IMR-90 (cell line): ENCODE measurements around the gene NR2F1. TPM values are rescaled to one million over a fixed set of nuclear protein-coding genes. Genes with fewer than 3 reads are reported as not detected.

ENCODE experiments used
- ATAC-seq: fragments of 200-7000 bp; cut with Tn5 transposase; 2 replicates; pipeline ENCODE4 v1.9.1; 2020; ENCODE audit warnings: low read depth, mild to moderate bottlenecking, moderate library complexity
- BruUV-seq: library from RNA; stranded (reverse); fragments of 400-500 nt; replicated peaks from 2 replicates; lab custom pipeline; 2021; lab: Mats Ljungman, UMichigan
- CTCF ChIA-PET: fragments of 300-600 bp; formaldehyde crosslinking; extraction: SDS; loops from one replicate; lab custom pipeline; 2021; ENCODE audit warnings: antibody characterized with exemption; lab: Yijun Ruan, JAX
- POLR2A ChIA-PET: fragments of 300-600 bp; sonication (Branson Sonifier 250); formaldehyde crosslinking; loops from one replicate; lab custom pipeline; 2022; ENCODE audit warnings: antibody characterized with exemption; ENCODE audit not compliant: unreplicated experiment; lab: Charles Lee
- DNase-seq: peaks from one replicate; pipeline ENCODE4 v3.0.0; 2013
- H2AFZ ChIP-seq: replicated peaks from 2 replicates; pipeline ENCODE3; 2013; ENCODE audit warnings: low read length, mild to moderate bottlenecking; ENCODE audit not compliant: poor library complexity
- H2AK5ac ChIP-seq: 2 replicates; pipeline ENCODE4 v1.6.1; 2013; ENCODE audit warnings: low read depth, low read length, inconsistent platforms
- H2AK9ac ChIP-seq: replicated peaks from 2 replicates; pipeline ENCODE3; 2013; ENCODE audit warnings: mild to moderate bottlenecking, low read depth, low read length, moderate library complexity; ENCODE audit not compliant: poor library complexity
- H2BK120ac ChIP-seq: 2 replicates; pipeline ENCODE4 v1.6.1; 2013; ENCODE audit warnings: low read depth, low read length, inconsistent platforms
- H2BK15ac ChIP-seq: 3 replicates; pipeline ENCODE4 v1.6.1; 2013; ENCODE audit warnings: low read depth, low read length, inconsistent platforms
- H2BK20ac ChIP-seq: 2 replicates; pipeline ENCODE4 v1.6.1; 2013; ENCODE audit warnings: low read depth, mild to moderate bottlenecking, inconsistent platforms, low read length, moderate library complexity
- H2BK5ac ChIP-seq: 2 replicates; pipeline ENCODE4 v1.6.1; 2013; ENCODE audit warnings: mild to moderate bottlenecking, low read depth, low read length, inconsistent platforms; ENCODE audit not compliant: poor library complexity, severe bottlenecking
- H3K14ac ChIP-seq: replicated peaks from 2 replicates; pipeline ENCODE4 v1.6.1; 2013; ENCODE audit warnings: low read depth, low read length, inconsistent platforms
- H3K18ac ChIP-seq: 2 replicates; pipeline ENCODE4 v1.6.1; 2013; ENCODE audit warnings: low read depth, low read length, control low read depth
- H3K23ac ChIP-seq: 2 replicates; pipeline ENCODE4 v1.6.1; 2013; ENCODE audit warnings: low read depth, low read length, inconsistent platforms
- H3K27ac ChIP-seq: 2 replicates; pipeline ENCODE4 v1.5.1; 2013; ENCODE audit warnings: mild to moderate bottlenecking, control low read depth, low read length; ENCODE audit not compliant: insufficient read depth
- H3K27me3 ChIP-seq: 2 replicates; pipeline ENCODE4 v1.6.1; 2013; ENCODE audit warnings: low read length; ENCODE audit not compliant: control insufficient read depth, insufficient read depth
- H3K36me3 ChIP-seq: 2 replicates; pipeline ENCODE4 v1.6.1; 2013; ENCODE audit warnings: low read length, mixed read lengths; ENCODE audit not compliant: control insufficient read depth, insufficient read depth
- H3K4ac ChIP-seq: 2 replicates; pipeline ENCODE4 v1.6.1; 2013; ENCODE audit warnings: low read depth, low read length, inconsistent platforms
- H3K4me1 ChIP-seq: 2 replicates; pipeline ENCODE4 v1.6.1; 2013; ENCODE audit warnings: low read length, mixed read lengths; ENCODE audit not compliant: control insufficient read depth, insufficient read depth
- H3K4me2 ChIP-seq: 2 replicates; pipeline ENCODE4 v1.6.1; 2013; ENCODE audit warnings: low read depth, mild to moderate bottlenecking, control low read depth, low read length, moderate library complexity
- H3K4me3 ChIP-seq: 2 replicates; pipeline ENCODE4 v1.5.1; 2013; ENCODE audit warnings: low read depth, mild to moderate bottlenecking, control low read depth, low read length, moderate library complexity; ENCODE audit not compliant: insufficient read depth
- H3K56ac ChIP-seq: 2 replicates; pipeline ENCODE4 v1.6.1; 2013; ENCODE audit warnings: low read length, inconsistent platforms; ENCODE audit not compliant: insufficient read depth; ENCODE audit errors: extremely low read depth
- H3K79me1 ChIP-seq, 2 experiments: 2 replicates each; pipeline ENCODE4 v1.6.1; 2013; ENCODE audit warnings: low read length in 2 of 2, inconsistent platforms in 1 of 2, low read depth in 1 of 2
- H3K9ac ChIP-seq: 2 replicates; pipeline ENCODE4 v1.6.1; 2013; ENCODE audit warnings: low read depth, low read length, control low read depth
- H3K9me1 ChIP-seq: 2 replicates; pipeline ENCODE4 v1.6.1; 2013; ENCODE audit warnings: low read length, inconsistent platforms; ENCODE audit not compliant: insufficient read depth
- H3K9me3 ChIP-seq: 2 replicates; pipeline ENCODE4 v1.6.1; 2013; ENCODE audit warnings: low read length; ENCODE audit not compliant: control insufficient read depth, insufficient read depth
- H4K20me1 ChIP-seq: 2 replicates; pipeline ENCODE4 v1.6.1; 2013; ENCODE audit warnings: low read length, inconsistent platforms; ENCODE audit not compliant: insufficient read depth
- H4K5ac ChIP-seq: 2 replicates; pipeline ENCODE4 v1.6.1; 2013; ENCODE audit warnings: mild to moderate bottlenecking, low read depth, low read length, control low read depth
- H4K8ac ChIP-seq, 2 experiments: 2 replicates each; pipeline ENCODE4 v1.6.1; 2013; ENCODE audit warnings: low read depth in 2 of 2, low read length in 2 of 2, control low read depth in 1 of 2, inconsistent platforms in 1 of 2
- H4K91ac ChIP-seq: 2 replicates; pipeline ENCODE4 v1.6.1; 2013; ENCODE audit warnings: low read depth, low read length, inconsistent platforms; ENCODE audit not compliant: insufficient read depth
- CHD1 ChIP-seq: IDR thresholded peaks from 2 replicates; pipeline ENCODE4 v1.6.1; 2012; ENCODE audit warnings: low read depth, low read length, improper control_type of control experiment
- FOS ChIP-seq: fragments of 150-350 bp; IDR thresholded peaks from 2 replicates; pipeline ENCODE4 v1.6.1; 2016; ENCODE audit warnings: low read depth, low read length
- MXI1 ChIP-seq: IDR thresholded peaks from 2 replicates; pipeline ENCODE4 v1.6.1; 2012; ENCODE audit warnings: low read depth, mild to moderate bottlenecking, low read length, moderate library complexity, borderline replicate concordance
- POLR2A ChIP-seq: IDR thresholded peaks from 2 replicates; pipeline ENCODE4 v1.6.1; 2012; ENCODE audit warnings: mild to moderate bottlenecking, low read depth, low read length
- RAD21 ChIP-seq: IDR thresholded peaks from 2 replicates; pipeline ENCODE4 v1.6.1; 2012; ENCODE audit warnings: low read length, improper control_type of control experiment
- SMC3 ChIP-seq: fragments of 150-350 bp; IDR thresholded peaks from 2 replicates; pipeline ENCODE4 v1.6.1; 2016; ENCODE audit warnings: low read depth, mild to moderate bottlenecking, antibody characterized with exemption, low read length, moderate library complexity
- WGBS, 2 experiments: methylation state at CpG; one replicate each; pipeline versions ENCODE4 v1.1.5 to v1.1.7; 2013; ENCODE audit warnings: missing lambda C conversion rate in 2 of 2; ENCODE audit not compliant: insufficient read length in 1 of 2; ENCODE audit errors: extremely low coverage in 2 of 2; 5-methylcytosine and 5-hydroxymethylcytosine counted together
- dilution Hi-C: fragments of 300-500 bp; cut with HindIII; formaldehyde crosslinking; loops from one replicate; pipeline ENCODE4 v1.14.3; 2018; ENCODE audit warnings: low sequenced_read_pairs; ENCODE audit not compliant: unreplicated experiment
- in situ Hi-C: fragments of 300-500 bp; cut with MboI; formaldehyde crosslinking; loops from 3 replicates; pipeline ENCODE4 v1.14.3; 2019; ENCODE audit warnings: low sequenced_read_pairs, inconsistent platforms, mixed read lengths
- intact Hi-C: fragments of 100-400 bp; cut with micrococcal nuclease; formaldehyde crosslinking; loops from 2 replicates; pipeline ENCODE4 v1.10.0; 2022
- polyA plus RNA-seq, 3 experiments: library from polyadenylated mRNA; depleted of rRNA; stranded (reverse); fragments of >200 nt; gene quantifications; 2 replicates each; pipeline ENCODE4 v1.2.3, GENCODE V29; 2012; ENCODE audit warnings: low replicate concordance in 1 of 3
- total RNA-seq: library from RNA; depleted of rRNA; stranded (reverse); fragments of >200 nt; gene quantifications from 2 replicates; pipeline ENCODE4 v1.2.3, GENCODE V29; 2012
- TF ChIP-seq, protein P1 (sequence below): fragments of 150-350 bp; IDR thresholded peaks from 2 replicates; pipeline ENCODE4 v1.6.1; 2017; ENCODE audit warnings: mild to moderate bottlenecking, antibody characterized with exemption, low read length, low read depth

Gene NR2F1
- total and polyA plus RNA-seq, 2 of the 4 experiments (the other 2 are of a cell fraction): 19.0 to 160 TPM

GRCh38 chr5:93594591-93595419, 11.8 kb downstream of the NR2F1 start (continued):
- TF ChIP-seq SMC3 (no peak), RAD21 (no peak), MXI1 (no peak)

DNA sequence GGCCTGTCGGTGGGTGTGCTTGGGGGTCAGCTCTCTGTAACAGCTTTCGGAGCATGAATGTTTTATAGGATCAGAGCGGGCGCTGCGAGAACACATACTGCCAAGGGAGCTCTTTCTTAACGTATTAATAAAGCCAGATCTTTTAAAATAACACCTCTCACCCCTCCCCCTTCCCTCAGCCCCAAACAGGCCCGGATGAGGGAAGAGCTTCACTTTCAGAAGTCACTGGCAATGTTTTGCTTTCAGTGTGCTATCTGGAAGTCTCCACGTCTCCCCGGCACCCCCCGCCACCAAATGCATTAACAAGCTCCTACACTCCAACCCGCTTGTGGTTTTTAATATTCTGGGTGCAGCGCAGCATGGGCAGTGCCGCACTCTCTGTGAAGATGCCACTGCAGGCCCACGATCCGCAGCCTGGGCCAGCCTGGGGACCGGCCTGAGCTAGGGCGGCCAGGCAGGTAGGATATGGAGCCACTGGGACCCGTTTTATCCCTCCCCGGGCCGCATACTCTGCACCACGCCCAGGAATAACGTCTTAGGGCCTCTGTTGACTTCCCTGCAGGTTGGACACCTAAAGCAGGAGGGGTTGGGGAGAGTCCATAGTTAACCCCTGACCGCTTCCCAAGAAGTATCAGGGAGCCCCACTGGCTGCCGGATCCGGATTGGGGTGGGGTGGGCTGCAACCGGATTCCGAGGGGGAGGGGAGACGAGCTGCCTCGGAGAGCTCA, 12.6 kb downstream of the NR2F1 start:
- intact Hi-C loops: no loop called here
- H4K8ac ChIP-seq: no peak overlapping the region
- peaks cover 30% of the 10 kb centered on the region for H3K4me1 ChIP-seq
- no peak overlapping the region for H3K23ac ChIP-seq
- no peak overlapping the region for H2BK5ac ChIP-seq
- no peak overlapping the region for H4K91ac ChIP-seq
- ATAC-seq (no peak), DNase-seq (no peak)
- peaks cover 11% of the 10 kb centered on the region; the same call in 1 of the 2 replicates for H3K9me1 ChIP-seq
- no peak overlapping the region for H4K5ac ChIP-seq
- peaks cover 35% of the 10 kb centered on the region for H3K36me3 ChIP-seq
- TF ChIP-seq CHD1 (no peak), POLR2A (no peak), FOS (no peak)
- TF ChIP-seq, protein P1, sequence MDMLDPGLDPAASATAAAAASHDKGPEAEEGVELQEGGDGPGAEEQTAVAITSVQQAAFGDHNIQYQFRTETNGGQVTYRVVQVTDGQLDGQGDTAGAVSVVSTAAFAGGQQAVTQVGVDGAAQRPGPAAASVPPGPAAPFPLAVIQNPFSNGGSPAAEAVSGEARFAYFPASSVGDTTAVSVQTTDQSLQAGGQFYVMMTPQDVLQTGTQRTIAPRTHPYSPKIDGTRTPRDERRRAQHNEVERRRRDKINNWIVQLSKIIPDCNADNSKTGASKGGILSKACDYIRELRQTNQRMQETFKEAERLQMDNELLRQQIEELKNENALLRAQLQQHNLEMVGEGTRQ: no peak
- H3K9me3 ChIP-seq: no peaks in the 10 kb centered on the region
- ChIA-PET CTCF (no interaction called here), POLR2A (interaction anchor here (0.6 kb wide), 2 partner anchors 9 to 1110 kb away, joined by 3 to 4 read pairs; no protein-coding TSS in a partner anchor)
- no peak overlapping the region for H3K14ac ChIP-seq
- no peak overlapping the region for H2AK5ac ChIP-seq
- H3K79me1 ChIP-seq: peaks cover 5 to 37% of the 10 kb centered on the region in 2 experiments; a peak in 2 of 4 replicates
- H3K4me2 ChIP-seq: no peak overlapping the region
- H3K18ac ChIP-seq: no peak overlapping the region
- H2BK120ac ChIP-seq: no peak overlapping the region
- no TSS peak for BruUV-seq
- H2AK9ac ChIP-seq: no peak overlapping the region
- no peak overlapping the region for H3K27ac ChIP-seq
- H2AFZ ChIP-seq: no peak overlapping the region
- in situ Hi-C loops: loop anchor here (25.0 kb wide), 2 partner anchors 683 to 1283 kb away; no protein-coding TSS in a partner anchor
- WGBS, 2 experiments: 78% methylated on average over 12 of the region's 29 CpGs; no CpG with 5 or more reads in 1 of the 2 experiments
- dilution Hi-C loops: no loop called here
- no peaks in the 10 kb centered on the region for H3K27me3 ChIP-seq
- no peak overlapping the region for H2BK20ac ChIP-seq
- H3K56ac ChIP-seq: no peak overlapping the region
- peaks cover 6% of the 10 kb centered on the region for H4K20me1 ChIP-seq
- H3K9ac ChIP-seq: no peak overlapping the region
- H2BK15ac ChIP-seq: no peak overlapping the region
- H3K4ac ChIP-seq: no peak overlapping the region
- no peak overlapping the region for H3K4me3 ChIP-seq
